Non-pigmented ciliary epithelial cell (primary cell): Measurements from ENCODE around the gene MAG.
"Not testable (repeated sequence)": the region's sequence is repeated elsewhere in the genome, so short reads cannot be mapped to it uniquely, and the experiment has no call there.

Source experiments
- DNase-seq: peaks from one replicate; pipeline ENCODE4 v3.0.0-alpha.2; 2010; ENCODE audit warnings: low read depth

Gene MAG

DNA sequence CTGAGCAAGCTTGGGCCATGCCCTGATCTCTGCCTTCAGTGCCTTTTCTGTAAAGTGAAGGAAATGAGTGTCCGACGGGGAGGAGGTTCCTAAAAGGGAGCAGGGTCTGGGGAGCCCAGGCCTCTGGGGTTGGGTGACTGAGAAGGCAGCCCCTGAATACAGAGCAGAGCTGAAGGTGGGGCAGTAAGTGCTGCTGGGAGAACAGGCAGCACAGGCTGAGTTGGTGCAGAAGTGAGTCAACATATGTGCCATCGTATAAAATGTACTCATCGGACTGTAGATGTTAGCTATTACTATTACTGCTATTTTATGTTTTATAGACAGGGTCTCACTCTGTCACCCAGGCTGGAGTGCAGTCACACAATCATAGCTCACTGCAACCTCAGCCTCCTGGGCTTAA is 10.7 kb upstream of the MAG start:
- DNase-seq = no peak

DNA sequence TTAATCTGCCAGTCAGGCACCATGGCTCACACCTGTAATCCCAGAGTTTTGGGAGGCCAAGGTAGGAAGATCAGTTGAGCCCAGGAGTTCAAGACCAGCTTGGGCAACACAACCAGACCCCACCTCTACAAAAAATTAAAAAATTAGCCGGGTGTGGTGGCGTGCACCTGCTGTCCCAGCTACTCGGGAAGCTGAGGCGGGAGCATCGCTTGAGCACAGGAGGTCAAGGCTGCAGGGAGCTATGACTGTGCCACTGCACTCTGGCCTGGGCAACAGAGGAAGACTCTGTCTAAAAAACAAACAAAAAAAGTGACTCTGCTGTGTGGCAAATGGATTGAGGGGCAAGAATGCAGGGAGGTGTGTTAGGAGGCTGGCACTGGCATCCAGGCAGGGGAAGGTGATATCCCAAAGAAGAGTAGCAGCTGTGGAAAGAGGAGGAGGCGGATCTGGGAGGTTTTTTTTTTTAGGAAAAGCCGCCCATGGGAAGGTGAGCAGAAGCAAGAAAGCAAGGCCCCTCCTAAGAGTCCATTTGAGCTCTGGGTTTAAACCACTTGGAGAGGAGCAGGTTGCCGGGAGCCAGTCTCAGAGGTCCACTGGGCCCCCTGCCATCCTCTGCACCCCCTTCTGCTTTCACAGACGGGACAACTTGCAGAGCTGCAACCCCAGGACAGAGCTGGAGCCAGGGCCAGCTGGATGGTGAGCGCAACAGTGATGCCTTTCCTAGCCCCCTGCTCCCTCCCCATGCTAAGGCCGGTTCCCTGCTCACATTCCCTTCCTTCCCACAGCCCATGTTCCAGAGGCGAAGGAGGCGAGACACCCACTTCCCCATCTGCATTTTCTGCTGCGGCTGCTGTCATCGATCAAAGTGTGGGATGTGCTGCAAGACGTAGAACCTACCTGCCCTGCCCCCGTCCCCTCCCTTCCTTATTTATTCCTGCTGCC is 7.5 kb upstream of the MAG start:
- DNase-seq = no peak

DNA sequence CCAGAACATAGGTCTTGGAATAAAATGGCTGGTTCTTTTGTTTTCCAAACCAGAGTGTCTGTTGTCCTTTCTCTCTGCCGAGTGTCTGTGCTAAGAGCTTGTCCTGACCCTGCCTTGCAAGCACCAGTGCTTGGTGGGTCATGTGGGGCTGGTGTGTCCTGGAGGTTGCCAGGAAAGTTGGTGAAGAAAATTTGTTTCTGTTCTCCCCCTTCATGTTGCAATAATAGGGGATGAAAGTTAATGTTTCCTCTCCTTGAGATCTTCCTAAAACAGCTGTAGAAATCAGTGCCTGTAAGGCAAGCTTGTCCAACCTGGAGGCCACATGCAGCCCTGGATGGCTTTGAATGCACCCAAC is 6.9 kb upstream of the MAG start:
- DNase-seq = no peak

DNA sequence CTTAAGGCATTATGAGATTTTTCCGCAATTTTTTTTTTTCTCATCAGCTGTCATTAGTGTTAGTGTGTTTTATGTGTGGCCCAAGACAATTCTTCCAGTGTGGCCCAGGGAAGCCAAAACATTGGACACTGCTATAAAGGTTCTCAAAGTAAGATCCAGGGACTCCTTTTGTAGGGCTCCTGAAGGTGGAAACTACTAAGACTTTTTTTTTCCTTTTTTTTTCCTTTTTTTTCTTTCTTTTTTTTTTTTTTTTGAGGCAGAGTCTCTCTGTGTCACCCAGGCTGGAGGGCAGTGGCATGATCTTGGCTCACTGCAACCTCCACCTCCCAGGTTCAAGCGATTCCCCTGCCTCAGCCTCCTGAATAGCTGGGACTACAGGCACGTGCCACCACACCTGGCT is 6.5 kb upstream of the MAG start:
- DNase-seq = not testable (repeated sequence)

DNA sequence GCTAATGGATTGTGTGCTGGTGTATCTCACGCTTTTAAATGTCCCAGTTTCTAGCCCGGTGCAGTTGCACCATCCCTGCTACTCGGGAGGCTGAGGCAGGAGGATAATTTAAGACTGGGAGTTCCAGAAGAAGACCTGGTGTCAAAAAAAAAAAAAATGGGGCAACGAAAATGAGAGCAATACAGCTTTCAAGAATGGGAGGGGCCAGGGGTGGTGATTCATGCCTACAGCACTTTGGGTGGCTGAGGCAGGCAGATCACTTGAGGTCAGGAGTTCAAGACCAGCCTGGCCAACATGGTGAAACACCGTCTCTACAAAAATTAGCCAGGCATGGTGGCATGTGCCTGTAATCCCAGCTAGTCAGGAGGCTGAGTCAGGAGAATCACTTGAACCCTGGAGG is 5.9 kb upstream of the MAG start:
- DNase-seq = not testable (repeated sequence)

DNA sequence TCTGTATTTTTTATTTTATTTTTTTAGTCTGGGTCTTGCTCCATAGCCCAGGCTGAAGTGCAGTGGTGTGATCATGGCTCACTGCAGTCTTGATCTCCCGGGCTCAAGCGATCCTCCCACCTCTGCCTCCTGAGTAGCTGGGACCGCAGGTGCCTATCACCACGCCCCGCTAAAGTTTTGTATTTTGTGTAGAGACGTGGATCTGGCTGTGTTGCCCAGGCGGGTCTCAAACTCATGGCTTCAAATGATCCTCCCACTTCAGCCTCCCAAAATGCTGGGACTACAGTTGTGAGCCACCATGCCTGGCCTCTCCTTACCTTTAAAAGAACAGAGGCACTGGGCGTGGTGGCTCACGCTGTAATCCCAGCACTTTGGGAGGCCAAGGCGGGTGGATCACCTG is 4.2 kb upstream of the MAG start:
- DNase-seq = no peak

DNA sequence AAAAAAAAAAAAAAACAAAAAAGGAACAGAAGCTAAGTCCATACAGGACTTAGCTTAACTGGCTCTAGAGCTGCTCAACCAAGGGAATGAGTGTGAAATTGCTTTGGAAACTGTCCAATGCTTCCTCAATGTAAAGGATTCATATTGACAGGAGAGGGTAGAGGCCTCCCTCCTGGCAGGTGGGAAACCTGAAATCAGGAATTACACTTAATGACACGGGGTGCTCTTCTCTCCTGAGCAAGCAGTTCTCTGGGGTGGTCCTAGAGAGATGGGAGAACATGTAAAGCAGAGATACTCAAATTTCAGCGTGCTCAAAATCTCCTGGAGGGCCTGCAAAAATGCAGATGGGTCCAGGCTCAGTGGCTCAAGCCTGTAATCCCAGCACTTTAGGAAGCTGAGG is 3.6 kb upstream of the MAG start:
- no peak for DNase-seq

DNA sequence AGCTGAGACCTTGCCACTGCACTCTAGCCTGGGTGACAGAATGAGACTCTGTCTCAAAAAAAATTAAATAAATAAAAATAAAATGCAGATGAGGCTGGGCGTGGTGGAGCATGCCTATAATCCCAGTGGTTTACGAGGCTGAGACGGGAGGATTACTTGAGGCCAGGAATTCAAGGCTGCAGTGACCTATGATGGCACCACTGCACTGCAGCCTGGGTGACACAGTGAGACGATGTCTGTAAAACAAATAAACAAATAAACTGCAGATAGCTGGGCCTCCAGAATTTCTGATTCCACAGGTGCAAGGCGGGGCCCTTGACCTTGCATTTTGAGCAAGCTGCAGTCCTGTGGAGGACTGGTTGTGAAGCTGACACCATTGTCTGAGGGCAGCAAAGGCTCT is 3.1 kb upstream of the MAG start:
- no peak for DNase-seq

DNA sequence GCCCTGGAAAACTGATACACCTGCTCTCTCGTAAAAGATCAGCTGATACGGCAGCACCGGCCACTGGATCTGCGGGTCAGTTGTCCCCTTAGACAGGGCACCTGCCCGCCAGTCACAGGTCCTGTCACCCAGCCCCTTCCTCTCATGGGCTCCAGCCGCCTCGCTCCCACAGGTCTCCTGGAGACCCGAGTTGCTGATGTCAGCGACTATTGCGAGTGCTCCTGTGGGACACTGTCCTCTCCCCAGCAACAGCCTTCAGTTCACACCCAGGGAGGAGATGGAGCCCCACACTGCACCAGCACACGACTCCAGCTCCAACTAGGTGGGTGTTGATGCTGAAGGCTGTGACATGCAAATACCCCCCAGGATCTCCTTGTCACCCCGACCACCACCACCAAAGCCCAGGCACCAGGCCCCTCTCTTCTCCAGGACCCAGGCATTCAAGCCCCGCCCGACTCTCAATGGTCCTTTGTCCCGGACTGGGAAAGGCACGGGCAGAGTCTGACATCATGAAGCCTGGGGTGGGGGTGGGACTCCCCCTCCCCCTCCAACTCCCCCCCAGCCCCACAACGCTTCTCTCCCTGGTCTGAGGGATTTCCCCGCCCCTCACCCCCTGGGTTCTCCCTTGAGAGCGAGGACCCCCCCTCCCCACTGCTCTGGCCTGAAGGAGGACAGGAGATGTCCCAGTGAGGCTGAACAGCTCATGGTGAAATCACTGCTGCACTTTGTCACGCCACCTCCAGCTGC is 1.4 kb upstream of the MAG start:
- DNase-seq = no peak

DNA sequence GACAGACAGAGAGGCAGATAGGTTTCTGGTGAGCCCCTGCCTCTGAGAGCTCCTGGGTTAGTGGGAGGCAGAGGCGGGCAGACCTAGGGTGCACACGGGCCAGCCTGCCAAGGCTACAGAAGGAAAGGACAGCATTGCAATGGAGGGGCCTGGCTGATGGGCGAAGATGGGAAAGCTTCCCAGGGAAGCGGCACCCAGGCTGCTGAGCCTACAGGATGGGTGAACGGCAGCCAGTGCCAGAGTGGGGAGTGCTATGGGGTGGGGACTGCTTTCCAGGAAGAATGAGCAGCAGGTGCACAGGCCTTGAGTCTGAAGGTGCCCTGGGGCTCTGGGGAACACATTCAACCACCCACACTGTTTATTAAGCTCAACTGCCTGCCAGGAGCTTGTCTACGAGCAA is 702 bp upstream of the MAG start:
- DNase-seq = no peak

DNA sequence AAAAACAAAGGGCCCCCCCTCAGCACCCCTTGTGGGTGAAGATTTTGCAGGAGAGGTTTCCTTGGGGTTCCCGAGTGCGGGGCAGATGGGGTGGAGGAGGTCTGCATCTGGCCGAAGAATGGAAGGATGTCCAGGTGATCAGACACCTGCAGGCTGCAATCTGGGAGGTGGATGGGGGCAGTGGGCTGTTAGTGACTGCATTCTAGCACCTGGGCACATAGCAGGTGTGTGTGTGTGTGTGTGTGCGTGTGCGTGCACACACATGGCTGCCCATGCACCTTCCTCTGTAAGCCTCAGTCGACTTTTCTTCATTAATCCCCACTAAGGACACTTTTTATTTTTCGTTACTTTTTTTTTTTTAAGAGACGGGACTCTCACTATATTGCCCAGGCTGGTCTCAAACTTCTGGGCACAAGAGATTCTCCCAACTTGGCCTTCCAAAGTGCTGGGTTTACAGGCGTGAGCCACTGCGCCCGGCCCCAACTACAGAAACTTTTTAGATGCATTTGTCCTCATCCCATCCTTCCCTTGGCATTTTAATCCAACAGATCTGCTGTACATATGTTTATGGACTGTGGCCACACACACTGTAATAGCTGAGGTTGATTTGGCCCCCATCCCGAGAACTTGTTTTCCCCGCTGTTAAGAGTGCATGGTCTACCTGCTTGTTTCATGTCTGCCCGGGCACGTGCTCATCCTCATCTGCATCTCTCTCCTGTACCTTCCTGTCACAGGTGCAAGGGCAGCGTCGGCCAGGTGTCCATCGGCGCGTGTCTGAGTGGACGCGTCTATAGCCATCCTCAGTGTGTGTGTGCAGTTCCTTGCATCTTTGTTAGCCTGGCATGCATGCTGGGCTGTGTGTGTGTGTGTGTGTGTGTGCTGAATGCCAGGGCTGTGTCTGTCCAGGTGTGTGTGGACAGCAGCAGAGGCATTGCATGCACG is 731 bp downstream of the MAG start:
- no peak for DNase-seq

DNA sequence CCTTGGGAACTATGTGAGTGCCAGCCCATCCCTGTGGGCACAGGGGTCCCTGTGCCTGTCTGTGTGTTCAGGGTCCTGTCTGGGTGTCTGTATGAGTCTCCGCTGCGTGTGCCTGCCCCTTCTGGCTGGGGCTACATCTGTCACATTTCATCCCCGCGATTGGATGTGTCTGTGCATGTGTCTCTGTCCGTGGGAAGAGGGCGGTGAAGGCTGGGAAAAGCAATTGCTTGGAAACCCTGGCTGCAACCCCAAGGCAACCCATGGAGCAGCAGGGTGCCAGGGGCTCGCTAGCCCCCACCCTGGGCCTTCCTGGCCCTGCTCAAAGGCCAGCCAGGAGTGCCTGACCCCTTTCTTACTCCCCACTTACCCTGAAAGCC is 1.4 kb downstream of the MAG start:
- no peak for DNase-seq

DNA sequence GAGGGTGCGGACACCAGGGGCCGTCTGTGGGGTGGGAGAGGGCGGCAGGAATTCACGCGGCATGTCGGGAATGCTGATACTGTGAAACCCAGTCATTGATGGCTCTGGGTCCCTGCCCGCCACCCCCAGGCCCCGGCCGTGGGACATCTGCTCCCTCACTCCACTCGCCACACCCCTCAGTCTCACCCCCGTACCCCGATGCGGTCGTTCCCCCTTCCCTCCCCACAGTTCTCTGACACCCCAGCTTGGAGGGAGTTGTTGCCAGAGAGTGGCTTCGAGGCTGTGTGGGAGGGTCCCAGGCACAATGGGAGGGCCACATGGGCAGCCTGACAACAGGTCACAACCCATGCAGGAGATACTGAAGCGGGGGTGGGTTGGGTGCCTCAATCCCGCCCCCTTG is 1.8 kb downstream of the MAG start:
- DNase-seq = no peak

DNA sequence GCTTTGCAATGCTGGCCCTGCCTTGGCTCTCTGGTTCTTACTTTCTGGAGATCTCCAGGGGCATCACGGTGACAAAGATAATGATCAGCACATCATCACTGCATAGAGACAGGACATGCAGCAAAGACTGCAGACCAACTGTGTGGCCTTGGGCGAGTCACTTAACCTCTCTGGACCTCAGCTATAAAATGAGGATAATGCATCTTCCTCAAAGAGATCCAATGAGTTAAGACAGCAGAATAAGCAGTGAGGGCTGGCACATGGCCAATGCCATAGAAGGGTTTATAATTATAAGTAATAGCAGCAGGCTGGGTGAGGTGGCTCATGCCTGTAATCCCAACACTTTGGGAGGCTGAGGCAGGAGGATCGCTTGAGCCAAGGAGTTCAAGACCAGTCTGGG is 2.4 kb downstream of the MAG start:
- DNase-seq = no peak

DNA sequence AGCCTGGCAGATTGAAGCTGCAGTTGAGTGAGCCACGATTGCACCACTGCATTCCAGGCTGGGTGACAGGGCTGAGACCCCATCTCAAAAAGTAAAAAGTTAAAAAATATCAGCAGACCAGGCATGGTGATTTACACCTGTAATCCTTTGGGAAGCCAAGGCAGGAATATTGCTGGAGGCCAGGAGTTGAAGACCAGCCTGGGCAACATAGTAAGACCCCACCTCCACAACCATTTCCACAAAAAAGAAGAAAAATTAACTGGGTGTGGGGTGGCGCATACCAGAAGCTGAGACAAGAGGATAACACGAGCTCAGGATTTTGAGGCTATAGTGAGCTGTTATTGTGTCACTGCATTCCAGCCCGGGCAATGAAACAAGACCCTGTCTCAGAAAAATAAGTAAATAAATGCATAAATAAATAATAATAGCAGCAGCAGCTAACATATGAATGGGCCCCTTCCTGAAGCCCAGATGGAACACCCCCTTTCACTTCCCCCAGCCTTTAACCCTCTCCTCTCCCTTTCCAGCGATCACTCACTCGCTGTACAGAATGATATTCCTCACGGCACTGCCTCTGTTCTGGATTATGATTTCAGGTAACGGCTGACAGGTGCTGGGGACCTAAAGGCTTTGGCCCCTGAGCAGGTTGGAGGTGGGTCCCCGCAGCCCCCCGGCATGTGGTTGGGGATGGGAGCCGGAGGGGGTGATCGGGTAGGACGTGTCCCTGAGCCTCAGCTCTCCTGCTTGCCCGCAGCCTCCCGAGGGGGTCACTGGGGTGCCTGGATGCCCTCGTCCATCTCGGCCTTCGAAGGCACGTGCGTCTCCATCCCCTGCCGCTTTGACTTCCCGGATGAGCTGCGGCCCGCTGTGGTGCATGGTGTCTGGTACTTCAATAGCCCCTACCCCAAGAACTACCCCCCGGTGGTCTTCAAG is 3.2 kb downstream of the MAG start:
- DNase-seq = no peak

DNA sequence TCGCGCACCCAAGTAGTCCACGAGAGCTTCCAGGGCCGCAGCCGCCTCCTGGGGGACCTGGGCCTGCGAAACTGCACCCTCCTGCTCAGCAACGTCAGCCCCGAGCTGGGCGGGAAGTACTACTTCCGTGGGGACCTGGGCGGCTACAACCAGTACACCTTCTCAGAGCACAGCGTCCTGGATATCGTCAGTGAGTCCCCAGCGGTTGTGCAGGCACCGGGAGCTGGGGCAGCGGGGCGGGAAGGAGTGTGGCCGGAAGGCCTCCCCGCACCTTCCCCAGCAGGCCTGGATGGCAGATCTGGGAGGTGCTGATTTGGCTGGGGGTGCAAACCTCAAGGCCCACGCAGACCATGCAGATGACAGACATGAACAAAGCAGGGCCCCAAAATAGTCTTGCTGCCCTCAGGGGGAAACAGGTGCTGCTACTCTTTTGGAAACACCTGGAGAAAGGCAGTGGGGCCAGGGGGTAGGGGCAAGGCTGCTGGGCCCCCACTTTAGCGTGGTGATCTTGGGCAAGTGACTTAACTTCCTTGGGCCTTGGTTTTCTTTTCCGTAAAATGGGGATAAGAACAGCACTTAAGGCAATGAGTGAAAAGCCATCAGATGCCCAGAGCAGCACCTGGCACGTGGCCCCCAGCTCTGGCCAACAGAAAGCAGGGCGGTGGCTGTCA is 4.0 kb downstream of the MAG start:
- DNase-seq = no peak

DNA sequence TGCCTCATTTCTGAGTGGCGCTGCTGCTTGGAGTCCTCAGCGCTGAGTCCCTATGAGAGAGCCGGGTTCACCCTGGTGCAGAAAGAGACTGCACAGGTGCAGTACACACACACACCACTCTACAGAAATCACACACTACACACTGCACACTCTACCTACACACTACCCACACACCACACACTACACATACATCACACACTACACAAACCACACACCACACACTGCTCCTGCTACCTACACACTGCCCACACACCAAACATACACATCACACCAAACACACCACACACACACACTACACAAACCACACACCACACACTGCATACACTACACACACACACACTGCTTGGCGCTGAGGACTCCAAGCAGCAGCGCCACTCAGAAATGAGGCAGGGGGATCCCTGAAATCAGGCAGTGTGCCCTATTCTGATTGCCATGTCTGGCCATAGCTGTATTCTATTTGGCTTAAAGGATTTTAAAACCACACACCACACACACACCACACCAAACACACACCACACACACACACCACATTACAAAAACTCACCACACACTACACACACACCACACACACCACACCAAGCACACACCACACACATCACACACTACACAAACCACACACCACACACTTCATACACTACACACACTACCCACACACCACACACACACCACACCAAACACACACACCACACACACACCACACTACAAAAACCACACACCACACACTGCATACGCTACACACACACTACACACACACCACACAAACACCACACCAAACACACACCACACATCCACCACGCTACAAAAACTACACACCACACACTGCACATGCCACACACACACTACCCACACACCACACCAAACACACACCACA is 4.9 kb downstream of the MAG start:
- no peak for DNase-seq

DNA sequence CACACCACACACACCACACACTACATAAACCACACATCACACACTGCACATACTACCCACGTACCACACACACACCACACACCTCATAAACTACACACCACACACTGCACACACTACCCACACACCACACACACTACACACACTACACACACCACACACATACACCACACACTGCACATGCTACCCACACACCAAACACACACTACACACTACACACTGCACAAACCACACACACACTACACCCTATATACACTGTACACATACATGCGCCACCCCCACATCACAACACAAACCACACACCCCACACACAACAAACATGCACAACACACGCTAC is 5.5 kb downstream of the MAG start:
- no peak for DNase-seq

DNA sequence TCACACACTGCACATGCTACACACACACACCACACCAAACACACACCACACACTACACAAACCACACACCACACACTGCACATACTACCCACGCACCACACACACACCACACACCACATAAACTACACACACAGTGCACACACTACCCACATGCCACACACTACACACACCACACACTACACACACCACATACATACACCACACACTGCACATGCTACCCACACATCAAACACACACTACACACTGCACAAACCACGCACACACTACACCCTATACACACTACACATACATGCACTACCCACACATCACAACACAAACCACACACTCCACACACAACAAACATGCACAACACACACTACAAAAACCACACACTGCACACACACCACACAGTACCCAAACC is 6.0 kb downstream of the MAG start:
- DNase-seq = no peak

DNA sequence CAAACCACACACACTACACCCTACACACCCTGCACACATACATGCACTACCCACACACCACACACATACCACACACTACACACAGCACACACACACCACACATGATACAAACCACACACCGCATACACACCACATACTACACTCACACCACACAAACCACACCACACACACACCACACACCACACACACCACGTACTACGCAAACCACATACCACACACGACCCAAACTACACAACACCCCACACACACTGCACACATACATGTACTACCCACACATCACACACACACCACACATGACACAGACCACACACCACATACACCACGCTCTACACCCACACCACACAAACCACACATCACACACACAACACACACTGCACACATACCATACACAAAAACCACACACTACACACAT is 6.6 kb downstream of the MAG start:
- no peak for DNase-seq
